GM21390 (cell line): ENCODE results near the gene DCBLD1.

ENCODE experiments used
- ATAC-seq: cut with Tn5 transposase; IDR thresholded peaks from one replicate; pipeline ENCODE4 v1.9.1; 2021; ENCODE audit not compliant: unreplicated experiment

The DCBLD1 gene

GRCh38 chr6:117552618-117553017, 70.1 kb downstream of the DCBLD1 start:
- no peak for ATAC-seq

GRCh38 chr6:117553142-117553541, 70.7 kb downstream of the DCBLD1 start:
- ATAC-seq, result no peak

- no peak for ATAC-seq
Observed at GRCh38 chr6:117555262-117555849, 72.9 kb downstream of the DCBLD1 start.

- peak; percentile 51 for ATAC-seq
Observed at GRCh38 chr6:117555882-117556498, 73.5 kb downstream of the DCBLD1 start.

GRCh38 chr6:117557951-117558350, 75.5 kb downstream of the DCBLD1 start:
- ATAC-seq, result no peak

DNA sequence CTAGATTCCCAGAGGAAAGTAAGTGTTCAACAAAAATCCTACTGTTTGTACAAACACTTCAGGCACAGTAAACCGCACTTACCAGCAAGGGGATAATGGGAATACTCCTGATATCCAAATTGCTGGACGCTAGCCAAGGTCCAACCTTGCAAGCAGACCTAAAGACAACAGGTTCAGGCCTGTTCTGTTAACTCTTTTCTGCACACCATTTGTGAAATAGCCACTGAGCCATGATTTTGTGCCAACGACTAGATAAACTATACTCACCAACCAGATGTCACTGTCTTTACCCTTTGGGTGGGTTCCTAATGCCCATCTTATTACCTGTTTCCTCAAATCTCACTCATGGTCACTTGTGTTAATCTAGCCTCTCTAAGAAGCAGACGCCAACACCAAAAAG, 76.3 kb downstream of the DCBLD1 start:
- no peak for ATAC-seq

GRCh38 chr6:117559299-117559698, 76.8 kb downstream of the DCBLD1 start:
- ATAC-seq, result no peak

- no peak for ATAC-seq
Observed at GRCh38 chr6:117561128-117561527, 78.7 kb downstream of the DCBLD1 start.

DNA sequence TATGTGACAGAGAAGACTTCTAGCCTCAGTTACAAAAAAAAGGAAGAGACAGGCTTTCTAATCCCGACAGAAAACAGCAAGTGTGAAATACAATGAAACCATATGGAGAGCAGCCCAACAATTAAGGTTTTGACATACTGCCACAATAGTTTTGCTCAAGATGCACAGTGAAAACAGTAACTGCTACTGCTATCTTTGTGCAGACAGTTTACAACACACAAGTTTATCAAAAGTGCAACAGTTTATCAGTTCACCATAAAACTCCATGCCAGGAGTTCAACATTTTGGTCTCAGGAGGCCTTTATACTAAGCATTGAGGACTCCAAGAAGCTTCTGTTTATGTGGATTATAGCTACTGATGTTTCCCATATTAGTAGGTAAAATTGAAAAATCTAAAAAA, 82.2 kb downstream of the DCBLD1 start:
- ATAC-seq, result no peak

DNA sequence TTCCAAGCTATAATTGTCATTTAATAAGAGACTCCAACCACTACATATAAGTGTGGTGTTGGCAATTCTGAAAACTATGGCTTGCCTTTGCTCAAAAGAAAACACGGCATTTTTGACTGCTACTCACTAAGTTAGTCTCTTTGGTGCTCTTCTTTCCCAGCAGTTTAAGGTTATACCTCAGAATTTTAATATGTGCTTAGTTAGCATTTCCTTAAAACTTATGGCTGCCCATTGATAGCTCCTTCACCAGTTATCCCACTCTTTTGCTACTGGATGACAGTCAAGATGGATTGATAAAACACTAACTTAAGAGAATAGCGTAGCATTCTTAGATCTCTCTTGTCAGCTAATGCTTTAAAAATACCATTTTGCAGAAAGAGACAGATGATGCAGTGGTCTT, 85.8 kb downstream of the DCBLD1 start:
- ATAC-seq, result no peak

DNA sequence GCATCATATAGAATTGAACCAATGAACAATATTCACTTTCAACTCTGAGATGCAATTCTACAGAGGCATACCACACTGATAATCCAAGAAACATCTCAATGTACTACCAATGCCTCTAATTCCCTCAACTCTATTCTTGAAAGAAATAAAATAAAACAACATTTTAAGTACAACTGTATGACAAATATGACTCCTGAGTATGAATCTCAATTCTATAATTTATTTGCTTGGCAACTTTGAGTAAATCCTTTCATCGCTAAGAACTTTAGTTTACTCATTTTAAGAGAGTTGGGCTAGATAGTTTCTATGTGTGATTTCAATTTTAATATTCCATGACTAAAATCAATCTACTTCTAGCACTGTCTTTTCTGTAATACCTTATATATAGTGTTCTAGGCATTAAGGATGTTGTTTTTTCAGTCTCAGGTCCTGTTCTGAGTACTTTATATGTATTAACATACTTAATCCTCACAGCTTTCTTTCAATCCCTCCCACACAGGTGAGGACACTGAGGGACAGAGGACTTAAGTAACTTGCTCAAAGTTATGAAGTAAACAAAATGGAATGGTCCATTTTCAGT, 86.4 kb downstream of the DCBLD1 start:
- ATAC-seq, result no peak

DNA sequence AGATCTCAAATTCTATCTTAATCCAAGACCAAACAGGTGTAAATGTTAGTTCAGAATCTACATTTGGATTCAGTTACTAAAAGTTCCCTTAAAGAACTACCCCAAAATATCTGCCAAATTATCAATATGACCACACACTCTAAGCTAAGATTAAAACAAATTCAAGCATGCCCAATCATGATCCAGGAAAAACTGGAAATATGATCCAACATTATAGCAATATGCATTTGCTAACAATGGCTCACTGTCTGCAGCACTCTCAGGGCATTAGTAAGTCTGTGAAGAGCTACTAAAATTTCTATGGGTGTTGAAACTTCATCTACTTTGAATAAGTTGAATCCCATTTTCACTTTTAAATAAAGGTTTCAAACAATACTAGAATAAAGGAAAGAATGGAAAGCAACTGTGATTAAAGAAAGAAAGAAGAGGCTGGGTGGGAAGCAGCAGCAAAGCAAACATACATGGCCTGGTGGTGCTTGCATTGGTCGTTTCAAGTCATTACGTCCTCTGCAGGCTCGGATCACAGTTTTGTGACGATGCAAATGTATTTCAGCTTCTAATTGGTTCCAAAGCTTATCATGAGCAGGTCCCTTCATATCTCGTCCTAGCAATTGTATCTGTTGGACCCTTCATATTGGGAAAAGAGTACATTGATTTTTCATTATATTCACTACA, 90.7 kb downstream of the DCBLD1 start:
- no peak for ATAC-seq

DNA sequence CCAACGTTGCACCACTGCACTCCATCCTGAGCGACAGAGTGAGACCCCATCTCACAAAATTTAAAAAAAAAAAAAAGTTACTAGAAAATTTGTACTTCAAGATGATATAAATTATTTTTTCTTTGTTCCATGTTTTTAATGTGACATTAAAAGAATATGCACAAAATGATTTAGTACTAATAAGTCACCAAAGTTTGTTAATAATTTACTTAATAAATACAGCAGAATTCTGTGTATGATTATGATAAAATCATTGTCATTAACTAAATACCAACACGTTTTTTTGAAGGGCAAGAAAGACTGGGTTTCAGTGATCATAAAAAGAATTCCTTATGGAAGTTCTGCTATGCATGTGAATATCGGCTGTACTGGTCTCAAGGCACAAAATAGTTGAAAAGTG, 91.7 kb downstream of the DCBLD1 start:
- no peak for ATAC-seq

GRCh38 chr6:117585647-117586046, 103.2 kb downstream of the DCBLD1 start:
- no peak for ATAC-seq

GRCh38 chr6:117590447-117590846, 108.0 kb downstream of the DCBLD1 start:
- ATAC-seq, result no peak

DNA sequence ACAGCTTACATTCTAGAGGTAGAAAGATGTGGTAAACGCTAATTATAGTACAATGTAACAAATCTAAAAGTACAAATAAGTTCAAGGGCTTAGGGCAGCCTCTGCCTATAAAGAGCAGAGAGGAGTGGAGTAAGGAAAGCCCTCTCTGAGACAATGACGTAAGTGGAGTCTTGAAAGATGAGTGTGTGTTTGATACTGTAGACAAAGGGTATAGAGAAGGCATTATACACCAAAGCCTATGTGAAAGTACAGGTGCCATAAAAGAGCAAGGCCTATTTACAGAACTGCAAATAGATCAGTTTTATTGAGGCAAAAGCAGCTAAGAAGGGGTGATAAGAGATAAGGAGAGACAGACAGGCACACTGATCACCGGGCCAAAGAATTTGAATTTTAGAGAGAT, 108.9 kb downstream of the DCBLD1 start:
- ATAC-seq, result no peak

DNA sequence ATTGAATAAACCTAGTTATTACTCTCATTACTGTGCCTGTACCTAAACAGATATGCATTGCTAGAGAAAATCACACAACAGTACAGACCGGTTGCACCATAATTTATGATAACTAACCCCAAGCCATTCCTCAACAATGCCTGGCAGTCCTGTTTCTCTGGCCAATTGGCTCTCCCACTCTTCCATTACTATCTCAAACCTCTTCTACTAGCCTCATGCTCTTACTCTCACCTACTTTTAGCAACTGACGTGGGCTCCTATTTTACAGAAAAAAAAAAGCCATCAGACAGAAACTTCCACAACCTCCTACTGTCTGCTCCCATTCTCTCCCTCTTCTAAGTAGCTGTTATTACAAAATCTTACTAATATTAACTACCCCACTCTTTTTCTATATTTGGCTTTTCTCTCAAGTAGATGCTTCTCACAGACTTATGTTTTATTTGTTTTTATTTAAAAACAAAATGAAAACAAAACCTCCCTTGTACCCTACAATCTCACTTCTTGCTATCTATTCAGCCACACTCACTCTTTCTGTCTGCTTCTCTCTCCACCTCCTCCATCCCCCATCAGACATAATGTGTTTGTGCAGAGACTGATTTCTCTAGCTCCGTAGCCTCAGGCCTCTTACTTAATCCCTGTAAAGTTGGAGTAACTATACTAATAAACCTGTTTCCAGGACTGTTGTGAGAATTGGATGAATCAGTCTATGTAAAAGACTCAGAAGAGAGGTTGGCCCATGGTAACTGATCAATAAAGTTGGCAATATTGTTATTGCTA, 110.7 kb downstream of the DCBLD1 start:
- ATAC-seq, result no peak

- no peak for ATAC-seq
Observed at GRCh38 chr6:117595099-117595923, 112.8 kb downstream of the DCBLD1 start.

GRCh38 chr6:117597755-117598154, 115.3 kb downstream of the DCBLD1 start:
- no peak for ATAC-seq
